Measurements from ENCODE around the gene BCR.

The BCR gene

GRCh38 chr22:23202812-23203451 lies 22.6 kb downstream of the BCR start:
- DNase-seq, result no peak

GRCh38 chr22:23203452-23204124 lies 23.3 kb downstream of the BCR start:
- no peak for DNase-seq

- DNase-seq, result no peak
These were observed 23.8 kb downstream of the BCR start for GRCh38 chr22:23204125-23204488.

- peak; percentile 86 for DNase-seq
These were observed 24.3 kb downstream of the BCR start for GRCh38 chr22:23204541-23205157.

GRCh38 chr22:23205339-23206049 lies 25.2 kb downstream of the BCR start:
- no peak for DNase-seq

GRCh38 chr22:23206915-23207314 lies 26.6 kb downstream of the BCR start:
- DNase-seq, result no peak

- DNase-seq, result peak; percentile 82
These were observed 27.6 kb downstream of the BCR start for GRCh38 chr22:23207729-23208393.

GRCh38 chr22:23210428-23211170 lies 30.3 kb downstream of the BCR start:
- no peak for DNase-seq

- no peak for DNase-seq
These were observed 31.3 kb downstream of the BCR start for GRCh38 chr22:23211622-23212021.

- peak; percentile 89 for DNase-seq
These were observed 32.0 kb downstream of the BCR start for GRCh38 chr22:23212061-23213021.

- DNase-seq, result no peak
These were observed 32.8 kb downstream of the BCR start for GRCh38 chr22:23213022-23213555.

GRCh38 chr22:23213581-23214334 lies 33.4 kb downstream of the BCR start:
- DNase-seq, result no peak

- no peak for DNase-seq
These were observed 34.1 kb downstream of the BCR start for GRCh38 chr22:23214398-23214797.

- DNase-seq, result no peak
These were observed 35.3 kb downstream of the BCR start for GRCh38 chr22:23215294-23216241.

GRCh38 chr22:23216461-23217170 lies 36.3 kb downstream of the BCR start:
- DNase-seq, result no peak

- no peak for DNase-seq
These were observed 37.1 kb downstream of the BCR start for GRCh38 chr22:23217171-23218052.

All from NCI-H774 (cell line).